Measurements from ENCODE around the gene MMS19.

Gene MMS19

GRCh38 chr10:97542169-97543024, 44.2 kb upstream of the MMS19 start:
- TF ChIP-seq CTCF (IDR thresholded peaks at IDR 0.05; ENCODE audit: control insufficient read depth, extremely low read depth, insufficient read depth) = no peak
- no peak overlapping the region for H3K4me3 ChIP-seq (ENCODE audit: low read depth, low read length)
- no peak for DNase-seq (ENCODE audit: low read depth)

GRCh38 chr10:97540669-97541500, 42.7 kb upstream of the MMS19 start:
- no peak for TF ChIP-seq CTCF (IDR thresholded peaks at IDR 0.05; ENCODE audit: control insufficient read depth, extremely low read depth, insufficient read depth)
- no peak overlapping the region for H3K4me3 ChIP-seq (ENCODE audit: low read depth, low read length)
- DNase-seq (ENCODE audit: low read depth) = no peak

GRCh38 chr10:97539523-97540200, 41.4 kb upstream of the MMS19 start:
- TF ChIP-seq CTCF (IDR thresholded peaks at IDR 0.05; ENCODE audit: control insufficient read depth, extremely low read depth, insufficient read depth) = no peak
- no peak overlapping the region for H3K4me3 ChIP-seq (ENCODE audit: low read depth, low read length)
- no peak for DNase-seq (ENCODE audit: low read depth)

- no peak for TF ChIP-seq CTCF (IDR thresholded peaks at IDR 0.05; ENCODE audit: control insufficient read depth, extremely low read depth, insufficient read depth)
- H3K4me3 ChIP-seq (ENCODE audit: low read depth, low read length) = no peak overlapping the region
- DNase-seq (ENCODE audit: low read depth) = peak; percentile 47
Observed at GRCh38 chr10:97538839-97539238, 40.6 kb upstream of the MMS19 start.

- no peak overlapping the region for H3K4me3 ChIP-seq (ENCODE audit: low read depth, low read length)
- no peak for DNase-seq (ENCODE audit: low read depth)
- no peak for TF ChIP-seq CTCF (IDR thresholded peaks at IDR 0.05; ENCODE audit: control insufficient read depth, extremely low read depth, insufficient read depth)
Observed at GRCh38 chr10:97538411-97538810, 40.2 kb upstream of the MMS19 start.

GRCh38 chr10:97537186-97537869, 39.1 kb upstream of the MMS19 start:
- no peak overlapping the region for H3K4me3 ChIP-seq (ENCODE audit: low read depth, low read length)
- no peak for TF ChIP-seq CTCF (IDR thresholded peaks at IDR 0.05; ENCODE audit: control insufficient read depth, extremely low read depth, insufficient read depth)
- no peak for DNase-seq (ENCODE audit: low read depth)
